ENCODE measurements around the gene RASAL3.

RASAL3 gene

GRCh38 chr19:15448778-15449619, 15.3 kb downstream of the RASAL3 start:
- DNase-seq, result no peak

DNA sequence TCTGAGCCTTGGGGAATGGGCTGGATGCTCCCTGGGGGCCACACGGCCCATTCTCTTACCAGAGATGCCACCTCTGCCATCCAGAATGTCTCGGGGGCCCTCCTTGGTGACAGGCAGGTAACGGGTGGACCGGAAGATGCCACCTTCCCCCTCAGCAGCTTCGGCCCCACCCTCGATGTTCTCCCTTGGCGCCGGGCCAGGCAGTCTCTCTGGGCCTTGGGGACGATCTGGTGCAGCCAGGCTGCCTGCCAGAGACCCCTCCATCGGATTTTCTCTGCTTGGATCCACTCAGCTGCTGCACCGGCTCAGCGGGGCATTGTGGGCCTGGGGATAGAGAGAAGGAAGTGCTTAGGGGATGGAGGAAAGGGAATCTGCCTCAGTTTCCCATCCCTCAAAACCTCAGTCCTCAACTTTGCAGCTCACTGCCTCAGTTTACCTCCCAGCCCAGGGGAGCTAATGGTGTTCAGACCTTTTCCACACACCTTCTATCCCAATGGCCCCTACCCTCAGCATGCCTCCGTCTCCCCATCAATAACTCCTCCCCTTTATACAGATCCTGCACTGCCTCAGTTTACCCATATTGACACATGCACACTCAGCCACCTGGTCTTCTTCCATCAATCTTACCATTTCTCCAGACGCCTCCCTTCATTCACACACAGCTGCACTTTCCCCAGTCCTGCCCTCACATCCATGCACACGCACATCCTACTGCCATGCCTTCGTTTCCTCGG, 16.1 kb downstream of the RASAL3 start:
- no peak for DNase-seq

- DNase-seq, result no peak
Measured at GRCh38 chr19:15447057-15447456, 17.3 kb downstream of the RASAL3 start.

GRCh38 chr19:15445807-15446376, 18.5 kb downstream of the RASAL3 start:
- no peak for DNase-seq

GRCh38 chr19:15445227-15445605, 19.1 kb downstream of the RASAL3 start:
- no peak for DNase-seq

GRCh38 chr19:15444505-15445226, 19.7 kb downstream of the RASAL3 start:
- no peak for DNase-seq

GRCh38 chr19:15443838-15444237, 20.5 kb downstream of the RASAL3 start:
- DNase-seq, result no peak

DNA sequence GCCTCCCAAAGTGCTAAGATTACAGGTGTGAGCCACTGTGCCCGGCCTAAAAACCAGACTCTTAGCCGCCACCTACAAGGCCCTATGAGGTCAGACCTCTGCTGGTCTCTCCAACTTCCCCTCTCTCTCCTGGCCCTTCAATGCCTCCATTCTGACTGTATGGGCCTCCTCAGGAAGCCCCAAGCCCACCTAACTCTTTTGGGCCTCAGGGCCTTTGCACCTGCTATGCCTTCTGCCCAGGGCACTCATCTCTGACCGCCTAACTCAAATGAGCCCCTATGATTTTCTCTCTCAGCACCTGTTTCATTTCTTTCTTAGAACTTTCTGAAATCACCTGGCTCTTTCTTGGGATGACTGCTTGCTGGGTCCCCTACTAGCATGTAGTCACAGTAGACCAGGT, 21.0 kb downstream of the RASAL3 start:
- DNase-seq, result no peak

DNA sequence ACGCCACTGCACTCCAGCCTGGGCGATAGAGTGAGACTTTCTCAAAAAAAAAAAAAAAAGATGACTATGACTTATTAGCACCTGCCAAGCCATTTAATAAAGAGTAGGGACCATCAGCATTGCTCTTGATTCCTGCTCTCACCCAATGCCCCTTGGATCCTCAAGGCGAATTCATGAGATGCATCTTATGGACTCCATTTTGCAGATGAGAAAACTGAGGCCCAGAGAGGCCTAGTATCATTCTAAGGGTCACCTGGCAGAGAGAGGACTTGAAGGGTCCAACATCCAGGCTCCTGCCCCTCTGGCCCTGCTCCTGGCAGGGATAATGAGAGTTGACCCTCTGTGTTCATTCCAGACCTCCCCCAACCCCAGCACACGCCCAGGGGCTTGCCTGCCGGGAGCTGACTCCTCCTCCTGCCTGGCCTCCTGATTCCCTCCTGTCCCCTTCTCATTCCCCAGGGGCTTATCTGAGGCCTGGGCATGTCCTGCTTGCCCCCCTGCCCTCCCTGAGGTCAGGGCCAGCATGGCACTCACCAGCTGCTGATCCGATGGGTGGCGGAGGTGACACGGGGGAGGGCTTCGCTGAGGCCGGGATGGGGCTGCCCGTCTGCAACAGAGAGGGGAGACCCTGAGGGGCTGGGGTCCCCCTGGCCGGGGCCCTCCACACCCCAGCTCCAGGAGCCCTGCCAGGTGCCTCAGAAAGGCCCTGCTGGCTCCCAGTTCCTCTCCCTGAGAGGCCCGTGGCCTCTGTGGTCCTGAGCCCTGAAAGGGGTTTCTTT, 22.0 kb downstream of the RASAL3 start:
- no peak for DNase-seq

GRCh38 chr19:15441317-15441716, 23.0 kb downstream of the RASAL3 start:
- DNase-seq, result no peak

DNA sequence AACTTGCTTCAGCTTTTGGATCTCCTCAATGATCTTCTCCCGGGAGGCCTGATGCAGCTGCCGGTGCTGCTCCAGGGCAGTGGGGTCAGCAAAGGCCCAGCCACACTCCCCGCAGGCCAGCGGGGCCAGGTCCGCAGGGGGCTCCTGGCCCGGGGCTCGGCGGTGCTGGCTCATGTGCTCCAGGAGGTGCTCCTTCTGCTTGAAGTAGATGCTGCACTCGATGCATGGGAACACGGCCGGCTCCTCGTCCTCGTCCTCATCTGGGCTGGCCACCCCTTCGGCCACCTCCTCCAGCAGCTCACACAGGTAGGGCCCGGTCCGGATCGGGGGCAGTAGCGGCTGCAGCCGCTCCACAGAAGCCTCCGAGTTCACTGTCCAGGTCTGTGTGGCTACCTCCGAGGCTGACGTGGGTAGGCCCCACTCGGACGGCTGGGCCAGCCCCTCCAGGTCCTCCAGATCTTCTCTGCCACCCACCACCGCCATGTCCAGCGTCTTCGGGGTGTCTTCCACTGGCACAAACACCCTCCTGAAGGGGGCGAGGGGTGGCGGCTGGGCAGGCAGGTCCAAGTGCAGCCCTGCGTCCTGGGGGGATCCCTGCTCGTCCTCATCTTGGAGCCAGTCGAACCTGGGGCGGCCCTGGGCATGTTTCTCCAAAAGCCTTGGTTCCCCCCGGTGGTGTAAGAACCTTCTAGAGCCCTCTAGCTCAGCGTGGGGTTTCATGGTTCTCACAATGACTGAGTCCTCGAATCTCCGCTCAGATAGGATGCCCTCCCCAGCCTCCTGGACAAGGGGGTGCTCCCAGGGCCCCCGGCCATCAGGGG, 24.3 kb downstream of the RASAL3 start:
- DNase-seq, result no peak

DNA sequence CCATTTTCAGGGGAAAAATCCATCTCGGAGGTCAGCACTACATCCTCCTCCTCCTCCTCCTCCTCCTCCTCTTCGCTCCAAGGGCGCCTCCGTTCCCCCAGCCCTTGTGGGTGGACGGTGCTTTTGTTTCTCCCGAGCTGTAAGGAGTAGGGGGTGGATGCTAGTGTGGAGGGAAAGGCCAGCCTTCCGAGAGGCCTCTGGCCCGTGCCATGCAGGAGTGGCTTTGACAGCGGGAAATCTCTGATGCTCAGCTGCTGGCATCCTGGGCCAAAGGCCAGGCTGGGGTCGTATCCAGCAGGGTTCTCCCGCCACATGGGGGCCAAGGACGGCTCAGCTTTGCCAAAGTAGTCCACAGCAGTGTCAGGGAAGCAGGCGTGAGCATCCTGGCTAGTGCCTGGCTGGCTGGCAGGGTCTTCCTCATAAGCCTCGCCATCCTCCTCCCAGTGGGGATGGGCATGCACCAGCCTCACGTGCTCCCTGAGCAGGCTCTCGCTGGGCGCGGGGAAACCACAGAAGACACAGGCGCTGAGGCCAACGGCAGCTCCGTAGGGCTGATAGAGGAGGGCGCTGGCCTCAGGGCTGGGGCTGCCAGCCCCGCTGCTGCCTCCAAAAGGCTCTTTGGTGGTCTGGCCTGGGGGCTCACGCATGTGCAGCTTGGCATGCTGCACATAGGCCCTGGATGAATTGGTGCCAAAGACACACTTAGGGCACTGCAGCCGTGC, 25.1 kb downstream of the RASAL3 start:
- DNase-seq, result no peak

- no peak for DNase-seq
Measured at GRCh38 chr19:15438577-15438976, 25.8 kb downstream of the RASAL3 start.

DNA sequence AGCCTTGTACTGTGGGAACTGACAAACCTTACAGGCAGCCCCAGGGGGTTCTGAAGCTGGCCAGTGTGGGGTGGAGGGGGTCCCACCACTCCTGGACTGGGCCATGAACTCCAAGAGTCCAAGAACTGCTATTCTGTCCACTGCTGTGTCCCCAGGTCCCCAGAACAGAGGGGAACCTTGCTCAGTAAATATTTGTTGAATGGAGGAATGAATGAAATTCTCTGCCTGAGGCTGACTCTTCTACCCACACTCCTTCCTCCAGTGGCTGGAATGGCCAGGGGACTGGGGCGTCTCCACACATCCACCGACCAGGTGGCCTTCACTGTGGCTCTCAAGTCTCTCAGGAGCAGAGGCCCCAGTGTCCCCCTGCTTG, 26.2 kb downstream of the RASAL3 start:
- no peak for DNase-seq

- DNase-seq, result no peak
Measured at GRCh38 chr19:15437355-15438123, 26.8 kb downstream of the RASAL3 start.

GRCh38 chr19:15436826-15437110, 27.6 kb downstream of the RASAL3 start:
- DNase-seq, result no peak

GRCh38 chr19:15436012-15436825, 28.1 kb downstream of the RASAL3 start:
- DNase-seq, result no peak

DNA sequence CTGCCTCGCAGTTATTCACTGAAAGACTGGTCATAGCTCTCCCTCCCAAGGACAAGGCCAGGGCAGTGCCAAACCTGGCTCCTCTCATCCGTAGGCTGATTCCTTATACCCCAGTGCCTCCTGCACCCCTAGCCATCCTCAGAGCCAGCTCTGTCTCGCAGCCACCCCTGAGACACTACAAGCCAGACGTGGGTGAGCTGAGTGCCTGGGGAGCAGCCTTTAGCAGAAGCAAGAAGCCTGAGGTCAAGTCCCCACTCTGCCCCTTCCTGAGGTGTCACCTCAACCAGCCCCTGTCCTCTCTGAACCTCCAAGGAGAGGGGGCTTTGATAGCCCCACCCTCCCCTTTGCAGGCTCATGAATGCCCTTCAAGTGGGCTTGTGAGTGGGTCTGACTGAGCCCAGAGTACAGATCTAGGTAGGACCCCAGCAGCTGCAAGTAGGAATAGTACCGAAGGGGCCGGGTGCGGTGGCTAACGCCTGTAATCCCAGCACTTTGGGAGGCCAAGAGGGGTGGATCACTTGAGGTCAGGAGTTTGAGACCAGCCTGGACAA, 30.8 kb downstream of the RASAL3 start:
- DNase-seq, result no peak
